Gastrocnemius medialis (tissue), 4 donors: ENCODE data around the gene MYOCOS. TPM values are rescaled to one million over a fixed set of nuclear protein-coding genes. Genes with fewer than 3 reads are reported as not detected.
A peak's percentile ranks its signal among the peaks of the same experiment; 100 is the strongest.

ENCODE experiments used
- ATAC-seq, 2 donors: fragments of 150-250 bp; one replicate each; pipeline ENCODE4 v1.9.1; 2016
- DNase-seq, 2 donors: peaks; one replicate each; pipeline ENCODE4 v3.0.0-alpha.2; 2019
- H3K27ac ChIP-seq, 4 donors: fragments of 200-600 bp; sonication (generic); 1 replicate in 1 of 4; 2 replicates in 3 of 4; pipeline ENCODE4 v1.5.1; 2016 to 2018; ENCODE audit warnings: mild to moderate bottlenecking in 2 of 4, moderate library complexity in 1 of 4
- H3K27me3 ChIP-seq, 3 donors: fragments of 200-600 bp; sonication (generic) in 2 of 3; 1 replicate in 1 of 3; 2 replicates in 2 of 3; pipeline versions ENCODE4 v1.5.1 to v1.6.0; 2016 to 2019; ENCODE audit warnings: mild to moderate bottlenecking in 1 of 3, moderate library complexity in 1 of 3
- H3K36me3 ChIP-seq, 2 donors: fragments of 200-600 bp; sonication (generic) in 1 of 2; one replicate each; pipeline ENCODE4 v1.5.1; 2017 to 2018
- H3K4me1 ChIP-seq, 2 donors: fragments of 200-600 bp; sonication (generic) in 1 of 2; one replicate each; pipeline ENCODE4 v1.5.1; 2016 to 2017; ENCODE audit warnings: mild to moderate bottlenecking in 2 of 2
- H3K4me3 ChIP-seq, 4 donors: fragments of 200-600 bp; sonication (generic) in 3 of 4; 1 replicate in 1 of 4; 2 replicates in 3 of 4; pipeline ENCODE4 v1.5.1; 2016 to 2019; ENCODE audit warnings: mild to moderate bottlenecking in 2 of 4
- H3K9me3 ChIP-seq, 3 donors: fragments of 200-600 bp; sonication (generic) in 2 of 3; 1 replicate in 1 of 3; 2 replicates in 2 of 3; pipeline ENCODE4 v1.5.1; 2016 to 2019
- POLR2A ChIP-seq, 2 donors: fragments of 450-650 bp; IDR thresholded peaks; one replicate each; pipeline ENCODE4 v1.6.1; 2017; ENCODE audit warnings: antibody characterized with exemption in 2 of 2, mild to moderate bottlenecking in 2 of 2, moderate library complexity in 2 of 2
- in situ Hi-C, 4 donors: fragments of 200-750 bp; cut with MboI; loops; one replicate each; pipeline versions ENCODE4 v1.15.0 to v1.8.0; 2017; ENCODE audit warnings: low sequenced_read_pairs in 4 of 4
- intact Hi-C: fragments of 100-400 bp; cut with DNase I; formaldehyde crosslinking; loops from one replicate; pipeline ENCODE4 v1.15.1; 2023; ENCODE audit warnings: low total_unique reads
- total RNA-seq, 4 donors: library from RNA; depleted of rRNA; stranded (reverse); fragments of >200 nt; gene quantifications; one replicate each; pipeline versions ENCODE4 v1.1.0 to v1.2.3, GENCODE V29; 2016
- TF ChIP-seq, protein P1 (sequence below), 5 experiments: fragments of 450-650 bp in 3 of 5; fragments of 200-600 bp in 2 of 5; sonication (generic) in 2 of 5; IDR thresholded peaks in 4 of 5; conservative IDR thresholded peaks in 1 of 5; 1 replicate in 4 of 5; 2 replicates in 1 of 5; pipeline ENCODE4 v1.5.1; 2016 to 2019; ENCODE audit warnings: antibody characterized with exemption in 5 of 5, mild to moderate bottlenecking in 3 of 5, moderate library complexity in 3 of 5

MYOCOS gene
- total RNA-seq, 4 donors from 2014 or later = 0.20 TPM; not detected in 3

DNA sequence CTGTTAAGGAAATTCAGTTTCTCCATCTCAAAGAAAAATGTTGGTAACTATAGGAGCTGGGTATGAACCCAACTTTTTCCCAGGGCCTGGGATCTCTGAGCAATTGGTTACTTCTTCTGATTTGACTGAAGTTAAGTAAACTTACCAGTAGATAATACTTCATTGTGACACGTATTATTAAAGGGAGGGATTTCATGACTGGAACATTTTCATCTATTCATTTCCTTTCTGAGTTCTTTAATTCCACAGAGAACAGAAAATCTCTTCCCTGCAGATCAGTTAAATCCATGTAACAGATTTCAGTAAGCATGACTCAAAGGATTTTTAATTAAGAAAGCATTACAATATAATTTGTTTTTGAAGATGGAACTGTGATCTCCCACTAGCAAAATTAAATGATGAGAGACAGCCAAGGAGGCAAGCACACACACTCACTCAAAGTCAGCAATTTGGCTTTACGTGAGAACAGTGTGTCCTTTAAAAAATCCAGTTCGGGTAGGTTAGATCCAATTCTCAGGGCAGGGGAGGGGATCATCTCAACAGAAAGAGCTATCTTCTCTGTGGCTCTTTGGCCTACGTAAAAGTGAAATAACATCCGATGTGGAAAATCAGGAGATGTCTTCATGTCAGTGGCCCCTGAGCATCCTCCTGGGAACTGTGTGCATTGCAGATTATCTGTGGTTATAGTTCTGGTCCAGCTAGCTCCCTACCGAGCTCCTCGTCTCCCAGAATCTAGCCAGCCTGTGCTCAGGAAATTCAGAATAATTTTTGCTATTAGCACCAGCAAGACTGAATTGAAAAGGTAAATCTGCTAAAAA is 41.2 kb downstream of the MYOCOS start:
- Histone ChIP-seq H3K27ac (peak overlapping the region; percentile 31 to 52 (median 40)), H3K36me3 (no peaks in the 10 kb centered on the region), H3K4me3 (no peak overlapping the region), H3K9me3 (no peaks in the 10 kb centered on the region), H3K4me1 (peaks cover 16 to 35% of the 10 kb centered on the region in 2 donors), H3K27me3 (no peaks in the 10 kb centered on the region)
- intact Hi-C loops (no loop called here), in situ Hi-C loops (no loop called here)
- ATAC-seq (peak in 1 of 2 donors; percentile 38), DNase-seq (no peak)
- TF ChIP-seq, protein P1, sequence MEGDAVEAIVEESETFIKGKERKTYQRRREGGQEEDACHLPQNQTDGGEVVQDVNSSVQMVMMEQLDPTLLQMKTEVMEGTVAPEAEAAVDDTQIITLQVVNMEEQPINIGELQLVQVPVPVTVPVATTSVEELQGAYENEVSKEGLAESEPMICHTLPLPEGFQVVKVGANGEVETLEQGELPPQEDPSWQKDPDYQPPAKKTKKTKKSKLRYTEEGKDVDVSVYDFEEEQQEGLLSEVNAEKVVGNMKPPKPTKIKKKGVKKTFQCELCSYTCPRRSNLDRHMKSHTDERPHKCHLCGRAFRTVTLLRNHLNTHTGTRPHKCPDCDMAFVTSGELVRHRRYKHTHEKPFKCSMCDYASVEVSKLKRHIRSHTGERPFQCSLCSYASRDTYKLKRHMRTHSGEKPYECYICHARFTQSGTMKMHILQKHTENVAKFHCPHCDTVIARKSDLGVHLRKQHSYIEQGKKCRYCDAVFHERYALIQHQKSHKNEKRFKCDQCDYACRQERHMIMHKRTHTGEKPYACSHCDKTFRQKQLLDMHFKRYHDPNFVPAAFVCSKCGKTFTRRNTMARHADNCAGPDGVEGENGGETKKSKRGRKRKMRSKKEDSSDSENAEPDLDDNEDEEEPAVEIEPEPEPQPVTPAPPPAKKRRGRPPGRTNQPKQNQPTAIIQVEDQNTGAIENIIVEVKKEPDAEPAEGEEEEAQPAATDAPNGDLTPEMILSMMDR (IDR thresholded peaks at IDR 0.05 in 4 of 5, conservative IDR thresholded peaks at IDR 0.05 in 1 of 5) = no peak
- no peak for TF ChIP-seq POLR2A (IDR thresholded peaks at IDR 0.05)

DNA sequence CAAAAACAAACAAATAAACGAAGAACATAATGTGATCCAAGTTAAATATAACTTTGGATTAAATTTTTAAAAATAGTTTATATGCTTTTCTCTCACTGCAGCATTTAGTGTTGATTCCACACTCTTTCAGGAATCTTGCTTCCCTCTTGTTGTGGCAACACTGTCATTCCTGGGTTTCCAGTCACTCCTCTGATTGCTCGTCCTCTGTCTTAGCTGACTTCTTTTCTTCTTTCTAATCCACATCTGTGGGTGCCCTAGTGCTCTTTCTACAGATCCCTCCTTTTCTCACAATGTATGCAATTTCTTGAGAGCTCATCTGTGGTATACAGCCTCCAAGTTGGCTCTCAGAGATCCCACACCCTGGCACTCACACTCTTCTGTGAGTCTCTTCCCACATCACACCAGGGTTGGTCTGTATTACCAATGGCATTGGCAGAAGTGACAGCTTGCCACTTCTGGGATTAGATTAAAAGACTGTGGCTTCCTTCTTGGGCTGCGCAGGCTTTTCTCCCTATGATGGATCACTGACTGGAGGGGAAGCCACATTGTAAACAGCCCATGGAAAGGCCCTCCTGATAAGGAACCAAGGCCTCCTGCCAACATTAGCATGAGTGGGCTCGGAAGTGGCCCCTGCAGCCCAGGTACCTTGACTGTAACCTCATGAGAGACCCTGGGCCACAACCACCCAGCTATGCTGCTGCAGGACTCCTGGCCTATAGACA is 42.0 kb downstream of the MYOCOS start:
- peaks cover 16 to 35% of the 10 kb centered on the region in 2 donors for H3K4me1 ChIP-seq
- ATAC-seq = no peak
- H3K9me3 ChIP-seq = no peaks in the 10 kb centered on the region
- no peaks in the 10 kb centered on the region for H3K27me3 ChIP-seq
- DNase-seq = no peak
- in situ Hi-C loops = no loop called here
- no peaks in the 10 kb centered on the region for H3K36me3 ChIP-seq
- intact Hi-C loops = no loop called here
- H3K4me3 ChIP-seq = no peak overlapping the region
- no peak for TF ChIP-seq POLR2A (IDR thresholded peaks at IDR 0.05)
- H3K27ac ChIP-seq = peak overlapping the region; percentile 31 to 52 (median 40)

DNA sequence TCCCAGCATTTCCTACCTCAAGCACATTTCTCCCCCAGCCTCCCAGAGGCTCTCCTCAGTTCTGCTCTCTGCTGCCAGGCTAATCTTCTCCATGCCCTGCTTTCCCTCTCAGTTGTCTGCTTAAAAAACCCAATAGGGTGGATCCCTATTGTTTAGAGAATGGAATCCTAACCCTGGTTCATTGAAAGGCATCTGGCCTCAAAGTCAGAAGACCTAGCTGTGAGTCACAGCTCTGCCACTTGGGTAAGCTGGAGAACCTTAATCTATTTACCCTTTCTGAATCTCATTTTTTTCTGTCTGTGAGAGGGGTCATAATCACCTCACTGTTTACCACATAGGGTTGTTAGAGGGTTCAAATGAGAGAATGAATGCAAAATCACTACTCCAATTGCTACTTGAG is 42.9 kb downstream of the MYOCOS start:
- DNase-seq = no peak

DNA sequence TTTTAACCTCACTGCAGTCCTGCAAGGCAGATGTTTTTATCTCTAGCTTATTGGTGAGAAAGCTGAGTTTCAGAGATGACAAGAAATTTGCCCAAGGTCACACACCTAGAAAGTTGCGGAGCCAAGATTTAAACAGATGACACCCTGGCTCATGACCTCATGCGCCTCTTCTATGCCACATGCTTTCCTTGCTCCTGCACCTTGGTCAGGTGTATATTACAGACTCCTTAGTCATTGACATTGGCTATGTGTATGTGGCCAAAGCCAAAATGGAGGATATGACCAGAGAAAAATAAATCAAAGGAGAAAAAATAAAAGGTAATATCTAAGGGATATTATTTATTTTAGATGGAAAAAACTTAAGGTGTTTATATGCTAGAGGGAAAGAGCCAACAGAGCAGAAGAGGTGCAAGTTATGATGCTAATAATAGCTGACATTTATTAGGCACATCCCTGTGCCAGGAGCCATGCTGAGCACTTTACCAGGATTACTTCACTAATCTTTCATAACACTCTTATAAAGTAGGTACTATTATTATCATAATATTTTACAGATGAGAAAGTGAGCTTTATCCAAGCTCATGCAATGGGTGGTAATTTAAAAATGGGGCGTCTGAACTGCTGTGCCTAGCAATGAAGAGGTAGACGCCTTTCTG is 44.2 kb downstream of the MYOCOS start:
- in situ Hi-C loops = no loop called here
- peak overlapping the region; percentile 44 to 62 (median 58) for H3K27ac ChIP-seq
- intact Hi-C loops = loop anchor here (5.0 kb wide), 1 partner anchor 76 kb away; the partner anchor contains the start of gene VAMP4

More for the DNA sequence above, 42.9 kb downstream of the MYOCOS start:
- intact Hi-C loops (loop anchor here (5.0 kb wide), 1 partner anchor 77 kb away; the partner anchor contains the start of gene VAMP4), in situ Hi-C loops (no loop called here)
- no peaks in the 10 kb centered on the region for H3K27me3 ChIP-seq
- peak overlapping the region in 1 of 4 donors; percentile 6 for H3K27ac ChIP-seq
- ATAC-seq = no peak
- H3K36me3 ChIP-seq = no peaks in the 10 kb centered on the region
- no peak overlapping the region for H3K4me3 ChIP-seq
- H3K4me1 ChIP-seq = peaks cover 16 to 35% of the 10 kb centered on the region in 2 donors
- no peaks in the 10 kb centered on the region for H3K9me3 ChIP-seq
- TF ChIP-seq, protein P1 (IDR thresholded peaks at IDR 0.05 in 4 of 5, conservative IDR thresholded peaks at IDR 0.05 in 1 of 5) = no peak
- TF ChIP-seq POLR2A (IDR thresholded peaks at IDR 0.05) = no peak

More for the DNA sequence above, 44.2 kb downstream of the MYOCOS start:
- Histone ChIP-seq H3K9me3 (no peaks in the 10 kb centered on the region), H3K27me3 (no peaks in the 10 kb centered on the region), H3K4me3 (peak overlapping the region in 1 of 4 donors; percentile 0), H3K36me3 (no peaks in the 10 kb centered on the region), H3K4me1 (peaks cover 16 to 35% of the 10 kb centered on the region in 2 donors)
- DNase-seq = no peak
- no peak for TF ChIP-seq POLR2A (IDR thresholded peaks at IDR 0.05)
- TF ChIP-seq, protein P1 (IDR thresholded peaks at IDR 0.05 in 4 of 5, conservative IDR thresholded peaks at IDR 0.05 in 1 of 5) = no peak
- peak; percentile 77 to 91 for ATAC-seq
